Measurements from ENCODE around the gene SLC24A3.
A peak's percentile ranks its signal among the peaks of the same experiment; 100 is the strongest.

SLC24A3 gene

DNA sequence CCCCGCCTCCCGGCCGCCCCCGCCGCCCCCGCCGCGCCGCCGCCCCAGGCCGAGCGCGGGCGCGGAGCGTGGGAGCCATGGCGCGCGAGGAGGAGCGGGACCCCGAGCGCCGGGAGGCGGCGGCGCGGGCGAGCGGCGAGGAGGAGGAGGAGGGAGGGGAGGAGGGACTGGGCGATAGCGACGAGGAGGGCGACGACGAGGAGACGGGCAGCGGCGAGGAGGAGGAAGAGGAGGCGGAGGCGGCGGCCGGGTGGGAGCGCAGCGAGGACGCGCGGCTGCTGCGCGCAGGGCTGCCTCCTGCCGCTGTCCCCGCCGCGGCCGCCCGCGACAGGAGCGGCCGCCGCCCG lies at the start of gene SLC24A3:
Gene SLC24A3, plus strand, starts transcription at position 174 of the 347 bp plus-strand sequence.
- Histone ChIP-seq H3K4me3 (replicated peaks; ENCODE audit: low read depth, low read length) (peak within 1 kb of the TSS; percentile 49), H3K36me3 (ENCODE audit: control insufficient read depth, insufficient read depth, low read length) (no peaks in the 10 kb centered on the region), H3K27me3 (replicated peaks; ENCODE audit: control insufficient read depth, insufficient read depth, low read length) (peaks cover 6% of the 10 kb centered on the region)
- TF ChIP-seq, protein P1, sequence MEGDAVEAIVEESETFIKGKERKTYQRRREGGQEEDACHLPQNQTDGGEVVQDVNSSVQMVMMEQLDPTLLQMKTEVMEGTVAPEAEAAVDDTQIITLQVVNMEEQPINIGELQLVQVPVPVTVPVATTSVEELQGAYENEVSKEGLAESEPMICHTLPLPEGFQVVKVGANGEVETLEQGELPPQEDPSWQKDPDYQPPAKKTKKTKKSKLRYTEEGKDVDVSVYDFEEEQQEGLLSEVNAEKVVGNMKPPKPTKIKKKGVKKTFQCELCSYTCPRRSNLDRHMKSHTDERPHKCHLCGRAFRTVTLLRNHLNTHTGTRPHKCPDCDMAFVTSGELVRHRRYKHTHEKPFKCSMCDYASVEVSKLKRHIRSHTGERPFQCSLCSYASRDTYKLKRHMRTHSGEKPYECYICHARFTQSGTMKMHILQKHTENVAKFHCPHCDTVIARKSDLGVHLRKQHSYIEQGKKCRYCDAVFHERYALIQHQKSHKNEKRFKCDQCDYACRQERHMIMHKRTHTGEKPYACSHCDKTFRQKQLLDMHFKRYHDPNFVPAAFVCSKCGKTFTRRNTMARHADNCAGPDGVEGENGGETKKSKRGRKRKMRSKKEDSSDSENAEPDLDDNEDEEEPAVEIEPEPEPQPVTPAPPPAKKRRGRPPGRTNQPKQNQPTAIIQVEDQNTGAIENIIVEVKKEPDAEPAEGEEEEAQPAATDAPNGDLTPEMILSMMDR (IDR thresholded peaks at IDR 0.05; ENCODE audit: insufficient read depth, low read length, poor library complexity, severe bottlenecking), result no peak
- DNase-seq (ENCODE audit: extremely low read depth, insufficient read length), result peak; percentile 9

DNA sequence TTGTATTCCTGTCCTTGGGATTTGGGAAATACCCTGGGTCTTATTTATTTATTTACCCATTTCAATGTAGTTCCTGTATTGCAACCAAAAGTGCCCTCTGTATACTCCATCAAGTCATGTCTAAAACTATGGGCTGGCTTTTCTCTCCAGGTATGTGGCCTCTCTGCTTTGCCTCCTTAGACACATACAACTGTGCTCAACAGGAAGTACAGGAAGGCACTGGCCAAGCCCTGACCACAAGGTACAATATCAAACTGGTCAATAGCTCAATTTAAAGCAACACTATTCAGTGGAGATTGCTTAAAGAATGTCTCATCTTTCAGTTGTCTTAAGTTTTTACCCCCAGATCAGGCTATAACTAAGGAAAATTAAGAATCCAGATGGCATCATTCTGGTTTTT lies 42.3 kb upstream of the SLC24A3 start:
- DNase-seq (ENCODE audit: extremely low read depth, insufficient read length), result no peak
- Histone ChIP-seq H3K27me3 (replicated peaks; ENCODE audit: control insufficient read depth, insufficient read depth, low read length) (no peaks in the 10 kb centered on the region), H3K36me3 (ENCODE audit: control insufficient read depth, insufficient read depth, low read length) (no peaks in the 10 kb centered on the region), H3K4me3 (replicated peaks; ENCODE audit: low read depth, low read length) (no peak overlapping the region)
- TF ChIP-seq, protein P1 (IDR thresholded peaks at IDR 0.05; ENCODE audit: insufficient read depth, low read length, poor library complexity, severe bottlenecking), result no peak

DNA sequence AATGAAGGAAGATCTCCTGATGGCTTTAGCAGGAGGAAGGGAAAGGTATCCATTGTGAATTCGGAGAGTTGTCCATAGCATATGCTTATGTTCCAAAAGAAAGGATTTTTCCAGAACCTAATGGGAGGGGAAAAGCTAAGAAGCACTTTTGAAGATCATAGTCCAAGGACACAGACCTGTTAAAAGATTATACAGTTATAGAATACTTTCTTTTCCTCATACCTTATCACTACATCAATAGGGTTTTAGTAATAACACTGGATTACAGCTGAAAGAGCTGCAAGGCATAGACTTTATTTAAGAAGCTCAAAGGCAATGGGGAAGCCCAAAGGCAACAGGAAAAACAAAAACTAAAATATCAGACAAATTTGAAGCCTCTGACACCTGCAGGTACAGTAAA lies 39.8 kb upstream of the SLC24A3 start:
- DNase-seq (ENCODE audit: extremely low read depth, insufficient read length), result no peak
- TF ChIP-seq, protein P1 (IDR thresholded peaks at IDR 0.05; ENCODE audit: insufficient read depth, low read length, poor library complexity, severe bottlenecking), result no peak
- H3K36me3 ChIP-seq (ENCODE audit: control insufficient read depth, insufficient read depth, low read length), result no peaks in the 10 kb centered on the region
- H3K4me3 ChIP-seq (replicated peaks; ENCODE audit: low read depth, low read length), result no peak overlapping the region
- H3K27me3 ChIP-seq (replicated peaks; ENCODE audit: control insufficient read depth, insufficient read depth, low read length), result no peaks in the 10 kb centered on the region

DNA sequence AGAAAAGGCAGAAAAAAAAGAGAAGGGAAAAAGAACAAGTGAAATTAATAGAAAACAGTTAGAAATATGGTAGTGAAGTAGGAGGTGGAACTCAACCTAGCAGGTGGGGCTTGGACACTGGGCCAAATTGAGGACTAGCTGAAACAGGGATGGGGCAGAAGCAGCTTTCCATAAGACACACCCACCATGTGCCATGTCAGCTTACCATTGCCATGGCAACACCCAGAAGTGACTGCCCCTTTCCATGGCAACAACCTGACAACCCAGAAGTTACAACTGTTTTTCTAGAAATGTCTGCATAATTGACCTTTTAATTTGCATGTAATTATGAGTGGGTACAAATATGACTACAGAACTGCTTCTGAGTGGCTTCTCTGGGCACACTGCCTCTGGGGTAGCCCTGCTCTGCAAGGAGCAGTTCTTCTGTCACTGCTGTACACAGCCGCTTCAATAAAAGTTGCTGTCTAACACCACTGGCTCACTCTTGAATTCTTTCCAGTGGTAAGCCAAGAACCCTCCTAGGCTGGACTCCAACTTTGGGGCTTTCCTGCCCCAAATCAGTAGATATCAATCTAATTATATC lies 35.9 kb upstream of the SLC24A3 start:
- Histone ChIP-seq H3K27me3 (replicated peaks; ENCODE audit: control insufficient read depth, insufficient read depth, low read length) (no peaks in the 10 kb centered on the region), H3K36me3 (ENCODE audit: control insufficient read depth, insufficient read depth, low read length) (no peaks in the 10 kb centered on the region)

DNA sequence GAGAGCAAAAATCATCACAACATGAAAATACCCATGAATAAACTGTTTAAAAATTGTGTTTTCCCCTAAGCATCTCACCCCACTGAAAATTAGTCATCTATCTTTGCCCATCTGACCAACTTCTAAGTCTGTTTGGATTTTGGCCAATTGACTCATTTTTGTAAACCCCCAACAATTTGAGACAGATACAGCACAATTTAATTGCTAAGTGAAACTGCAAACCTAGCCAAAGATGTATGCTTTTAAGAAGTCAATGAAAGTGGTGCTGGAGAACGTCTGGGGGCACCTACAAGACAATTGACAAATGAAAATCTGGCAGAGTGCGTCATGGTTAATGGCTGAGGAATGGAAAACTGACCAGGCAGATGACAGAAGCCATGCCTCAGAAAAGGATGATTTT lies 30.9 kb upstream of the SLC24A3 start:
- no peak overlapping the region for H3K4me3 ChIP-seq (replicated peaks; ENCODE audit: low read depth, low read length)
- no peaks in the 10 kb centered on the region for H3K36me3 ChIP-seq (ENCODE audit: control insufficient read depth, insufficient read depth, low read length)
- TF ChIP-seq, protein P1 (IDR thresholded peaks at IDR 0.05; ENCODE audit: insufficient read depth, low read length, poor library complexity, severe bottlenecking), result no peak
- no peaks in the 10 kb centered on the region for H3K27me3 ChIP-seq (replicated peaks; ENCODE audit: control insufficient read depth, insufficient read depth, low read length)
- peak; percentile 37 for DNase-seq (ENCODE audit: extremely low read depth, insufficient read length)

More for the DNA sequence above, 35.9 kb upstream of the SLC24A3 start:
- DNase-seq (ENCODE audit: extremely low read depth, insufficient read length), result no peak
- TF ChIP-seq, protein P1 (IDR thresholded peaks at IDR 0.05; ENCODE audit: insufficient read depth, low read length, poor library complexity, severe bottlenecking), result no peak
- H3K4me3 ChIP-seq (replicated peaks; ENCODE audit: low read depth, low read length), result no peak overlapping the region

DNA sequence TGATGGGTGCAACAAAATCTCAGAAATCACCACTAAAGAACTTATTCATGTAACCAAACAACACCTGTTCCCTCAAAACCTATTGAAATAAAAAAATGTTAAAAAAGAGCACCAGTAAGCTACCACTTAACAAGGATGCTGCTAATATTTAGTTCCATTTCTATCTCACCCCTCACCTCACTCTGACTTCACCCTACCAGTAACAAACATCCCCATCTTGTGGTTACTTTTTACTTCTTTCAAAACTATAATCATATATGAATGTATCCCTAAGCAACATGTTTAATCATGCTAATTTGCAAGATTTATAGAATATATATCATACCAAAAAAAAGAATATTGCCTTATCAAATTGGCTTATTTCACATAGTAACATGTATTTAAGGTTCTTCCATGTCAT lies 27.4 kb upstream of the SLC24A3 start:
- no peak for DNase-seq (ENCODE audit: extremely low read depth, insufficient read length)
- TF ChIP-seq, protein P1 (IDR thresholded peaks at IDR 0.05; ENCODE audit: insufficient read depth, low read length, poor library complexity, severe bottlenecking), result no peak
- H3K27me3 ChIP-seq (replicated peaks; ENCODE audit: control insufficient read depth, insufficient read depth, low read length), result no peaks in the 10 kb centered on the region
- no peak overlapping the region for H3K4me3 ChIP-seq (replicated peaks; ENCODE audit: low read depth, low read length)
- no peaks in the 10 kb centered on the region for H3K36me3 ChIP-seq (ENCODE audit: control insufficient read depth, insufficient read depth, low read length)
